Glomerular endothelial cell (primary cell): ENCODE measurements around the gene GFPT2. TPM values are rescaled to one million over a fixed set of nuclear protein-coding genes. Genes with fewer than 3 reads are reported as not detected.
"Not testable (repeated sequence)": the region's sequence is repeated elsewhere in the genome, so short reads cannot be mapped to it uniquely, and the experiment has no call there.

Experiments used
- DNase-seq: peaks from one replicate; pipeline ENCODE4 v3.0.0-alpha.2; 2011; ENCODE audit warnings: low read depth, low spot score; ENCODE audit errors: extremely low read depth
- total RNA-seq: library from RNA; depleted of rRNA; stranded (reverse); fragments of >200 nt; gene quantifications from 2 replicates; pipeline ENCODE4 v1.2.3, GENCODE V29; 2015

Gene GFPT2
- total RNA-seq, 1 donor from 2014 or later: 13.2 TPM

DNA sequence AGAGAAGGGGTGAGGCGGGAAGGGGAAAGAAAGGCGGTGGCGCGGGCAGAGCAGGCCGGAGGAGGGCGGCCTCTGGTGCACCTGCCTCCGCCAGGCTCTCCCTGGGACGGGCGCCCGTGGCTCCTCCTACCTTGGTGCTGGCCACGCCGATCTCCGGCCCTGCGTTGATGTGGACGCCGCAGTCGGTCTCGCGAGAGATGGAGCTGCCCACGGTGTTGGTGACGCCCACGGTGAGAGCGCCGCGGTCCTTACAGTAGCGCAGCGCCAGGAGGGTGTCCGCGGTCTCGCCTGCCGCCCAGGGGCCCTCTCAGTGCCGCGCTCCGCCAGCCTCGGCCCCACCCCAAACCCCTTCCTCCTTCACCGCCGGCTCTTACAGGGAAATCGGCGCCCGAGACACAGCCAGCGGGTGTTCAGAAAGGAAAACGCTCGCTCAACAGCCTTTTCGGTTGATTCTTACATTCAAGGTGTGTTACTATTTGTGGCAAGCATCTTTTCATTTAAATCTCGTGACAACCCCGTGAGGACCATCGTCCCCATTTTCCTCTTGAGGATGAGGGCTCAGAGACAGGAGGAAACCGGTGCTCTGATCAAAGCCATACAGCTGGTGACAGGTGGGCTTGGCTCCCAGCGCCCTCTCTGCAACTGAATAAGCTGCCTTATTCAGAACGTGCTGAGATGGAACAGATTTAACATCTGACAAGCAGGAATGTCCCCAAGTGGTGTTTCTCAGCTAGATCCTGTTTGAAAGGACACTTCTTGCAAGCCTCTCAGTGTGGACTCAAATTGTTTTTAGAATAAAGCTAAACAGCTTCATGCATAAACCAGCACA is 39.2 kb downstream of the GFPT2 start:
- DNase-seq: no peak

DNA sequence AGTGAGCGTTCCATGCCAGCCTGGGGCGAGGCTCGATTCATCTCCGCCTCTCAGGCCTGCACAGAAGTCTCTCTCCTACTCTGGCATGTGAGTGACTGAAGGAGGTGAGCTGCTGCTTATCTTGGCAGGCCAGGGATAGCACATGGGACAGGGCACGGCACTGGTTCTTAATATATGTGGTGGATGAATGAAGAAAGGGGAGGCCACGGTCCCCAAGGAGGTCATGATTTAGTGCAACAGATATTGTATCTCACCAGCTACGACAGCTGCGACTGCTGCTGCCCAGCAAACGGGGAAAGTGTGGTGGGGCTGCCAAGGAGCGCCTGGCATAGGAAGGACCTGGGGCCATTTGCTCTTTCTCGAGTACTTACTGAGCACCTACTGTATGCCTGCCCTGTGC is 41.9 kb downstream of the GFPT2 start:
- DNase-seq: no peak

DNA sequence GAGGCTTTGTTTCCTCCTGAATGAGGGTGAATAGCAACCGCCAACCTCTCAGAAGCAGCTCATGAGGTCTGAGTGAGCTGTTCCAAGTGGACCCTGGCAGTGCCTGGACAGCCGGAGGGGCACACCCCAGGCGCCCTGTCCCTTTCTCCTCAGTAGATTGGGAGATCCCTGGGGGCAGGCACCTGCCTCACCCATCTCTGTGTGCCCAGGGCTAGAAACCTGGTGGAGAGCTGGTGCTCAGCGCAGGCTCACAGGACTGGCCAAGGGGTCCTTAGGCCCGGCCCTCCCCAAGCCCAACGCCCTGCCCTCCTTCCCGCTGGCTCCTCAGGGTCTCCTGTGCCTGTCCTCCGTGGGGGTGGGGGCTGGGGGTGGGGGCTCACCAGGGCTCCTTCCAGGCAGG is 46.3 kb downstream of the GFPT2 start:
- no peak for DNase-seq

DNA sequence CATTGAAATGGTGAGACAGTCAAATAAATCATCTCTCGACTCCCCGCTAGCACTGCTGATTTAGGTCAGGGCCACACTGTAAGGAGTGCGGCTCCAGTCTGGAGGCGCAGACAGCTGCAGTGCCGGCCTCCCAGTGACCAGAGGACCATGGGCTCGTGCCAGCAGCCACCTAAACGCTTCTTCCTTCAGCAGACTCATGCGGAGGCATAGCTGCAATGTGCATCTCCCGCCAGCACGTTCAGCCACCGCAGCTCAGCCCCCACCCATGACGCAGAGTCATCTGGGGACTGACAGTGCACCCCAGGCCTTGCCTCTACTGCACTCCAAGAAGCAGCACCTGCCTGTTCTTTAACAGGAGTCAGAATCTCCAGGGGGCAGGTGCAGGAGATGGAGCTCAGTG is 47.7 kb downstream of the GFPT2 start:
- DNase-seq: no peak

DNA sequence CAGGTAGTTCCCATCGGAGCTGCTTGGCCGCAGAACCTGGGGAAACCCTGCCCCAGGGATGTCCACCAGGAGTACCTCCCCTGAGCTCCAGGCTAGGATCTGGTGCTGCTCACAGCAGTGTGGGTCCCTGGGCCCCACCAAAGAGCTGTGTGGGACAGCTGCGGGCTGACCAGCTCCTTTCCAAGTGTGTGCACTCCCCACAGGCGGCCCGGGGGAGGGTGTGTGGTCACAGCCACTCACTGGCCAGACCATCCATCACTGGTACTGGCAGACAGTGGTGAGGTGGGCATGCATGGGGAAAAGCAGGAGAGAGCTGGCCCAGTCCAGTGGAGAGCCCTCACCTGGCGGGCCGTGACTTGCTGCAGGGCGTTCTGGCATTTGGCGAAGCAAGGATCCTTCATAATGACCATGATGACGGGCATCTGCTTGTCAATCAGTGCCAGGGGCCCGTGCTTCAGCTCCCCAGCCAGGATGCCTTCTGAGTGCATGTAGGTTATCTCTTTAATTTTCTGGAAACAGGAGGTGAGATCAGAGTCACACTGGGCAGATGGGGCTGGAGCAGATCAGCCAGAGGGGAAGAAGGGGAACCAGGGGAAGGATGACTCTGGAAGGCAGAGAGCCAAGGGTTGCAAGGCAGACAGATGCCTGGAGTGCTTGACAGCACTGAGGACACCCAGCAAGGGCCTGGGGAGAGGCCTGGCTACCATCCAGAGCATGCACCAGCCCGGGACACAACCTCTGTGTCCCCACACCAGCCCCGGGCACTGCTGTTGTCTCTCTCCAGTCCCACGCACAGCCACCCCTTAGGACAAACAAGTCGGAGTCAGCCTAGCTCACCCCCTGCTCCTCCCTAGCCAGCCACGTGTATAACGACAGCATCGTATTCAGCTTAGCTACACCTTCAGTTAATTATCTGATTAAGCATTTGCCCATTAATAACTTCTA is 48.4 kb downstream of the GFPT2 start:
- no peak for DNase-seq

DNA sequence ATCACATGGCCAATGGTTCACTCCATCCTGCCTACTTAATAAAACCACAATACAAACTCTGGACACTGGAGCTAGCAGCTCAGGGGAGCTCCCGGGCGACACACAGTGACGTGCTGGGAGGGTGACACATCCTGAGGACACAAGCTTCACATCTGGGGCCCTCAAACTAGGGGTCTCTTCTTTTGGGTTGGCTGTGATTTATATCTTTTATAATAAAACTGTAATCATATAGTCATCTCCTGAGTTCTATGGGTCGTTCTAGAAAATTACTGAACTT is 49.2 kb downstream of the GFPT2 start:
- DNase-seq: no peak

DNA sequence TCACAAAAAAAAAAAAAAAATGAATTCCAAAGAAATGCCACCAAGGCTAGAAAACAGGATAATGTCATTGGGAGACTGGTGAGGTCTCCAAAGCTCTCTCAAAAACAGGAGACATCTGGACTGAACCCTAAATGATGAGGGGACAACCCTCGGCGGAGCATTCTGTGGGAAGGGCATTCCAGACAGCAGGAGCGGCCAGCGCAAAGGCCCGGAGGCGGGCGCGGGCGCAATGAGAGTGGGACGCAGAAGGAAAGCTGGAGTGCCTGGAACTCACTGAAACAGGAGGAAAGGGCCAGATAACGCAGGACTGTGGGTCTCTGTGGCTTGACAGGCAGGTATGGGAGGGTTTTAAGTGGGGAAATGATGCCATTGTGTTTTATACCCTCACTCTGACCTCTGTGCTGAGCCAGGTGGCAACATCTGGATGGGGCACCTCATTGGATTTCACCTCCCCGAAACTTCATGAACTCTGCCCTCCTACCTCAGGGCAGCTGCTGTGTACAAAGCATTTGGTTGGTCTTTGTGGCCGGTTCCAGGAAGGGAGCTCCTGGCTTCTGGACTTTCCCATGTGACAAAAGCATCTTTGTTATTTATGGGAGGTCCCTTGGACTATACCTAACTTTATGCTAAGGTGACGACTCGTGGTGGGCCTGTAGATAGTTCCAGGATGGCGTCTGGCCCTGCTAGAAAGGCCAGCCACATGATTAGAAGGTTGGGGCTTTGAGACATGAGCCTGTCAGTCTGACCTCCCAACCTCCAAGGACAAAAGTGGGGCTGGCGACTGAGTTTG is 49.7 kb downstream of the GFPT2 start:
- DNase-seq: no peak

DNA sequence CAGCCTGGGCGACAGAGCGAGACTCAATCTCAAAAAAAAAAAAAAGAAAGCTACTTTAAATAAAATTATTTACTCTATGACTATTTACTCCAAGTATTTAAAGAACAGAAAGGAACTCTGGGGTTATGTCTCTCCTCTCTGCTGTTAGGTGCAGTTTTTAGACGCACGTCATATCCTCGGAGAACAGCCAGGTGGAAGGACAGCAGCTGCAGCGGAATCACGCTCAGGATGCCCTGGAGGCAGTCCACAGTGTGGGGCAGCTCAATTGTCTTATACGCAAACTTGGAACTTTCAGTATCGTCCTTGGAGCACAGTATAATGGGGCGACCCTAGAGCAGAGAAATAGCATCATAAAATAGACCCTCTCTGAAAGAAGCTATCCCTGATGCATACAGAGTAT is 50.9 kb downstream of the GFPT2 start:
- no peak for DNase-seq

DNA sequence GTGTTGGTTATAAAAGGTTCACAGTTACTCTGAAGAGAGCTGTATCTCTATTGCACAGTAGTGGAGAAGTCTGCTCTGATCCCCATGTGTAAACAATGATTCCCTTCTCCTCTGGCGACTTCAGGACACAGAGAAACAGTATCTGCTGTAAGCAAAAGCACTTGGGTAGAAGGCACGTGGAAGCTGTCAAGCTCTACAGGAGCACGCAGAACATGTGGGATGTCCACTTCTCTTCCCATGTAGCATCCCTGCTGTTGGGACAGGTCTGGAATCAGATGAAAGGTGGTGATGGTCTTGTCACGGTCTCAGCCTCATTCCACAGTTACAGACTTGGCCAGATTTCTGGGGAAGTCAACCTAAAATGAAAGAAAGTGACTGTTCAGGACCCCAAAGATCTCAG is 51.9 kb downstream of the GFPT2 start:
- DNase-seq: no peak

DNA sequence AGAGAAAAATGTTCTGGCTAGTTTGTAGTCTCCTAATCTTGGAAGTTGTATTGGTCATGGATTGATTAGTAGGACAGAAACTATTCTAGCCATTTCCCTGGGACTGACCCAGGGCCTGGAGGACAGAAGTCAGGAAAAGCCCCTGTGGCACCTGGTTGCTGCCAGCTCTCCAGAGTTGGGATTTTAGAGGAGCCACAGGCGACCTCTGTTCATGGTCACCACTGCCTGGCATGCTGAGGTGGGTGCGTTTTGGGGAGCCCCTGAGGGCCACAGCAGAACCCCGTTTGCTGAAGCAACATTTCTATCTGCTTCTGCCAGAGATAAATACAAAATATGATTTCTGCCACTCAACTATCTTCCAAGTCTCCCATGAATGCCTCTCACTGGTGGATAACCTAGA is 53.6 kb downstream of the GFPT2 start:
- DNase-seq: no peak

DNA sequence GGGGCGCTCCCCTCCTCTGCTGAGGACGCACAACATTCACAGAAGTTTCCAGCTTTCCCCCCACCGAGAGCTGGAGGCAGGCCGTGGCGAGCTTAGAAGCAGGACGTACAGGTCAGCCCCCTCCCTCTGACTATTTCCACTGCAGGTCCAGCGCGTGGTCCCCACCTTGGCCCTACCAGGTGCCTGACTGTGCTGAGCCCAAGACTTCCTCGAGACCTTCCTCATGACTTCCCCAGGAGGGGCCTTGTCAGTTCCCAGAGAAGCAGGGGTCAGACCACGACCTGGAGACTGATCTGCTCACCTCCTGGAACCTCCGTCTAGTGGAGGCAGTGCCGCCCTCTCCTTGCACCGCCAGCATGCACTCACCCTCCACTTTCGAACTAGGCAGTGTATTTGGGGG is 54.1 kb downstream of the GFPT2 start:
- not testable (repeated sequence) for DNase-seq

DNA sequence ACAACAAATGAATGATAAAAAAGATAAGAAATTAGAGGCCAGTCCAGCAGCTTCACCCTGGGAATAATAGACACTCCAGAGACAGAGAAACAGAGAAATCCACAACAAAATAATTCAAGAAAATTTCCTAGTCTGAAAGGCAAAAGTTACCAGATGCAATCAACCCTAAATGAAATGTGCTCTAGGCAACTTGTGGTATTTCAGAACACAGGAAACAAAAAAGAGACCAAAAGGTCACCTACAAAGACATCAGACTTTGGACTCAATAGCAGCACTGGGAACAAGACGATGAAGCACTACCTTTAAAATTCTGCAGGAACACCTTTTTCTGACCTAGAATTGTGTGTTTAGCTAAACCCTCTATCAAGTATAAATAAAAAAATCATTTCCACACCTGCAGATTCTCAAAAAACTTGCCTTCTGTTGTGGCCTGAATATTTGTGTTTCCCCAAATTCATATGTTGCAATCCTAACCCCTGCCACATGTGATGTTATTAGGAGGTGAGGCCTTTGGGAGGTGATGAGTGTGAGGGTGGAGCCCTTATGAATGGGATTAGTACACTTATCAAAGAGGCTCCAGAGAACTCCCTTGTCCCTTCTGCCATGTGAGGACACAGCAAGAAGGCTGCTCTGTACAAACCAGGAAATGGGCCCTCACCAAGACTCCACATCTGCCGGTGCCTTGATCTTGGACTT is 55.4 kb downstream of the GFPT2 start:
- no peak for DNase-seq

DNA sequence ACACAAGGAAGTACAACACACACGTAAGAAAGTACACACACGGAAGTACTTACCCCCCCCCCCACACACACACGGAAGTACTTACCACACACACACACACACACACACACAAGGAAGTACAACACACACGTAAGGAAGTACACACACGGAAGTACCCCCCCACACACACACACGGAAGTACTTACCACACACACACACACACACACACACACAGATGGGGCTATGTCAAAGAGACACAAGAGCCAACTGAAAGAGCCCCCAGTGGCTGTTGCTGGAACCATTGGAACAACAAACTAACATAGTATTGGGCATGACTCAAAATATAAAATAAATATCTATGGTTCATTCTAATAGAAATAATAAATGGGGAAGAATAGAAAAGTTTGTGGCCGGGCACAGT is 56.4 kb downstream of the GFPT2 start:
- DNase-seq: no peak

DNA sequence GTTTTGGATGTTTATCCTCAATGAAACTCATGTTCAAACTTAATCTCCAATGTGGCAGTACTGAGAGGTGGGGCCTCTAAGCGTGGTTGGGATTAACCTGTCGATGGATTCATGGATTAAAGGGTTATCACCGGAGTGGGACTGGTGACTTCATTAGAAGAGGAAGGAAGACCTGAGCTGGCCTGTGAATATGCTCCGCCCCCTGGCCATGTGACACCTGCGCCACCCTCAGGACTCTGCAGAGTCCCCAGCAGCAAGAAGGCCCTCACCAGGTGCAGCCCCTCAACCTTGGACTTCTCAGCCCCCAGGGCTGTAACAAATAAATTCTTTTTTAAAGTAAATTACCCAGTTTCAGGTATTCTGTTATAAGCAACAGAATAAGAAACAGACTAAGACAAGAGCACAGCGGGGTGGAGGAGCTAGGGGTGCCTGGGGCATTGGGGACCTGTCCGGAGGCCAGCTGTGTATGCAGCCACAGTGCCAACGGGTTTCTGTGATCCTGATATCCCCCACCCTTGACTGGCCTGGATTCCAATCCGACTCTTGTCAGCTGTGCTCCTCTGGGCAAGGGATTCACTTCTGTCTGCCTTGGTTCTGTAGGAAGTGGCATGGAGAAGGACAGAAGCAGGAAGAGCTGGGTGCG is 58.1 kb downstream of the GFPT2 start:
- no peak for DNase-seq

DNA sequence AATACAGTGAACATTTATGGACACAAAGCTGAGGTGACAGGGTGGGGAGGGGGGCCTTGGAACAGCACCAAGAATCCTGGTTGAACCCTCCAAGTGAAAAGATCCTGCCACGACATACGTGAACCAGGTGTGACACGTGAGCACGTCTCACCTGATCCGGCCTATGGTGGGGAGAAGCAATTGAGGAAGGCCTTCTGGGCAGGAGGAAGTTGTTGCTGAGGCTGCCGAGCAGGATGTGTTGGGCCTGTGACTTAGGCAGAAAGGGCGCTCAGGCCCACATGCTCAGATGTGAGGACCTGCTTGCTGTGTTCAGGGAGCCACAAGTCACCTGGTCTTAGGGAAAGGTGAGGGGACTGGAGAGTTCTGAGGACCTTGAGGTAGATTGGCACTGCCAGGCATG is 58.7 kb downstream of the GFPT2 start:
- DNase-seq: no peak

DNA sequence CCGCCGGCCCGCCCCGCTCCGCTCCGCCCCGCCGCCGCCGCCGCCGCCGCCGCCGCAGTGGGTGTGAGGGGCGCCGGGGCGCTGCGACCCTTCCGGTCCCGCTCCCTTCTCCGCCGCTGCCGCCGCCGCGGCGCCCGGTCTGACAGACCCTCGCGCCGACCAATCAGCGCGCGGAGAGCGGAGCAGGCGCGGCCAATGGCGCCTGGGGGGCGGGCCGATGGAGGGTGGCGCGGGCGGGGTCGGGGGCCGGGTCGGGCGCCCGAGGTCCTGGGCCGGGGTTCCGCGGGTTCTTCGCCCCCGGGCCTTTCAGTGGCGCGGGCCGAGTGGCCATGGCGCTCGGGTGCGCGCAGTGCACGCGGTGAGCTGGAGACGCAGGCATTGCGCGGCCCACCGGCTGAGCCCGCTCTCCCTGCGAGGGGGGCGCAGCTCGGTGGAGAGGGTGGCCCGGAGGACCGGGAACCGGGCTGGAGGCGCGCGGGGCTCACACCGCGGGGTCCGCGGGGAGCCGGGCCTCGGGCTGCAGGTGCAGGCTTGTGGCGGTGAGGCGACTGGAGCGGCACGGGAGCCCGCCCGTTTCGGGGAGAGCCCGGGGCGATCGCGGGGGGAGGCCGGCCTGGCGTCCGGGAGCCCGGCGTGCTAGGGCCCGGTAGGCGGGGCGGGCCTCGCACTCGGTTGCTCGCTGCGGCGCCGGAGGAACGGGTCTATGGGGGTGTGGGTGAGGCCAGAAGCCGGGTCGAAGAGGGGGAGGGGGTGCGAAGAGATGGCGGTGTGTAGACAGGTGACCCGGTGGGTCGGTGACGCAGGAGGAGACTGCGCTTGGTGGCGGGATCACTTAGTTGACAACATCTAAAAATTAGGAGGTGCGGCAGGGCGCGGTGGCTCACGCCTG is 60.9 kb downstream of the GFPT2 start, which contains the start of gene MAPK9:
TSS of gene MAPK9 (minus strand) at position 141 of the 889 bp plus-strand sequence. CDS start 11,522 bp downstream, outside the sequence.
- no peak for DNase-seq

DNA sequence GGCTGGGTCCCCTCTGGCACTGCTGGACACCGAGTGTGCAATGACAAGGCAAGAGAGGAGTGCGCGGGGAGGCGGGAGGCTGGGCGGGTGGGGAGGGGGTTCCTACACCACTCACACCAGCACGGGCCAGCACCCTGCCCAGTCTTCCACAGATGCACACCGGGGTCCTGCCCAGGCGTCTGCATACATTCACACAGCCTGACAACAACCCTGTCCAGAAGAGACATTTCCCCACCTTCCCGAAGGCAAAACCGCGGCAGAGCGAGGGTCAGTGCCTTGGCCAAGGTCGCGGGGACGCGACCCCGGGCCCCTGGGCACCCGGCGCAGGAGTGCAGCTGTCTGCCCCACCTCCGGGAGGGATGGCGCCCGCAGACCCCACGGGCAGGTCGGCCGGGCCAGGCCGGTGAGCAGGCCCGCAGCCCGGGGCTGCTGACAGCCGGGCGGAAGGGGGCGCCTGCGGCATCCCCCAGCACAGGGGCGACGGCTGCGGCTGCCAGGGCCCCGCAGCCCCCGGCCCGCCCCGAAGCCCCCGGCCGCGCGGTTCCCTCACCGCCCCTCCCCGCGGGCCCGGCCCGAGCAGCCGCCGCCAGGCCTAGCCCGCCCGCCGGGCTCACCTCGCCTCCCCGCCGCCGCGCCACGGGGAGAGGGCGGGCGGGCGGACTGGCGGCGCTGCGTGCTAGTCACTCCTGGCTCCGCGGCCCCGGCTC is 61.7 kb downstream of the GFPT2 start:
- no peak for DNase-seq

DNA sequence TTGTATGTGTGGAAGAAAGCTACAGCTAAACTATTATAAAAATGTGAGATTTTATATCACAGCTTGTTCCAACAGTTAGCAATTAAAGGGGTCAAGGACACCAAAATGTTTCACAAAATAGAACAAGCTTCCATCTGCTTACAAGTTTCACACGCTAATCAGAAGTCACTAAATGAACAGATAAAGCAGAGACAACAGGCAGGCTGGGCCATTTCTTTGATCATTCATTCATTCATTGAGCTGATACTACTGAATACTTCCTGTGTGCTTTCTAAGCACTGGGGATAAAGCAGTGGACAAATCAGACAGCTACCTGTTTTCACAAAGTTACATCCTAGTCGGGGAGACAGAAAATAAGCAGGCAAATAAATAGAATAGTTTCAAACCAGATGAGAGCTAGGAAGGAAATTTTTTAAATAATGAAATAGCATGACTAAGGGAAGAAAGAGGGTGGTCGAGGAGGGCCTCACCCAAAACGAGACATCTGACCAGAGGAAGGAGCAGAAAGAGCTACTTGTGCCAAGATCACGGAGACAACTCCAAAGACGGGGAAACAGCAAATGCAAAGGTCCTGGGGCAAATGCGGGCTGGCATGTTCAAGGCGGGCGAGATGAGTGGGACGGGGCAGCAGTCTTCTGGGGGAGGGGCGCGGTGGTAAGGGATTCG is 62.4 kb downstream of the GFPT2 start:
- no peak for DNase-seq
